GM19452 (cell line): ENCODE measurements around the gene GRN.

Experiments used
- ATAC-seq: cut with Tn5 transposase; IDR thresholded peaks from one replicate; pipeline ENCODE4 v1.9.1; 2021; ENCODE audit not compliant: unreplicated experiment

The GRN gene

DNA sequence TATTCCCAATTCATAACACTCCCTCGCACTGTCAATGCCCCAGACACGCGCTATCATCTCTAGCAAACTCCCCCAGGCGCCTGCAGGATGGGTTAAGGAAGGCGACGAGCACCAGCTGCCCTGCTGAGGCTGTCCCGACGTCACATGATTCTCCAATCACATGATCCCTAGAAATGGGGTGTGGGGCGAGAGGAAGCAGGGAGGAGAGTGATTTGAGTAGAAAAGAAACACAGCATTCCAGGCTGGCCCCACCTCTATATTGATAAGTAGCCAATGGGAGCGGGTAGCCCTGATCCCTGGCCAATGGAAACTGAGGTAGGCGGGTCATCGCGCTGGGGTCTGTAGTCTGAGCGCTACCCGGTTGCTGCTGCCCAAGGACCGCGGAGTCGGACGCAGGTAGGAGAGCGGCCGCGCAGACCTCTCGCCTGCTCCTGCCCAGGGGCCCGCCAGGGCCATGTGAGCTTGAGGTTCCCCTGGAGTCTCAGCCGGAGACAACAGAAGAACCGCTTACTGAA, at the start of gene GRN:
Gene GRN (plus strand): TSS at position 364 of the 515 bp plus-strand sequence. CDS start 3,863 bp downstream, outside the sequence.
- ATAC-seq = peak; percentile 41

DNA sequence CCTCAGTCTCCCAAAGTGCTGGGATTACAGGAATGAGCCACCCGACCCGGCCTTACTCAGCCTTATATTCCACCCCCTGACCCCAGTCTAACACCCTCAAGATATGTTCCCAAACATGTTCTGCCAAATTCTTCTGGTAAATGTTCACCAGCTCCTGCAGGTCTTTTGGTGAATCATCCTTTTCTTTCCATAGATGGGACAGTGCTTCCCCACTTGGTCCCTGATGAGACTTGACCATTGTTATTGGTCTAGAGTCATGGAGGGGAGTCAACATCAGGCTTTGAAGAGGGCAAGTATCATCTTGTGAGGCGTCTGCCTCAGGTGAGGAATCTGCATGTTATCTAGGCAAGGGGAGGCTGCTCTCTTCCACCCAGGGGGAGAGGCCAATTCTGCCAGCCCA, 47.1 kb upstream of the GRN start:
- ATAC-seq = no peak

GRCh38 chr17:44304651-44305050, 40.5 kb upstream of the GRN start:
- ATAC-seq = no peak

- ATAC-seq = no peak
Measured at GRCh38 chr17:44307387-44308186, 37.5 kb upstream of the GRN start.

DNA sequence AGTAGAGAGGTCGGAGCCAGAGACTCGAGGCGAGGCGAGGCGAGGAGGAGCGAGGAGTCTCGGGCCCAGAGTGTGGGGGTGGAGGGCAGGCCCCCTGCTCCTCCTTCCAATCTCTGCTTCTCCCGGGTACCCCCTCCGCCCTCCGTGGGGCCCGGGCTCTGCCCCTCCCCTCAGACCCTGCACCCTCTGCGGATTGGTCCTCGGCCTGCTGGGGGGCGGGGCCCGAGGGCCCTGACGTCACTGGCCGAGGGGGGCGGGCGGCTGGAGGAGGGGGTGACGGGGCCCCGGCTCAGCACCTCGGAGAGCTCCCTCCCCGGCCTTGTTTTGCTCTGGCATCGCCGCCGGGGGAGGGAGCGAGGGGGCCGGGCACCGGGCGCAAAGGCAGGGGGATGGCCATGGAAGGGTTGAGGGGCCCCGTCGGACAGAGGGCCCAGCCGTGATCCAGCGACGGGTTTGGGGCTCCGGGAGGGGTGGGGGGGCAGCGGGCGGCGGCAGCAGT, 36.7 kb upstream of the GRN start, which contains the start of gene RUNDC3A:
Gene RUNDC3A (plus strand): TSS at position 282 of the 499 bp plus-strand sequence. CDS start 232 bp downstream, outside the sequence.
- no peak for ATAC-seq

GRCh38 chr17:44308865-44309264, 36.2 kb upstream of the GRN start:
- ATAC-seq = no peak

GRCh38 chr17:44309472-44309871, 35.6 kb upstream of the GRN start:
- ATAC-seq = no peak

DNA sequence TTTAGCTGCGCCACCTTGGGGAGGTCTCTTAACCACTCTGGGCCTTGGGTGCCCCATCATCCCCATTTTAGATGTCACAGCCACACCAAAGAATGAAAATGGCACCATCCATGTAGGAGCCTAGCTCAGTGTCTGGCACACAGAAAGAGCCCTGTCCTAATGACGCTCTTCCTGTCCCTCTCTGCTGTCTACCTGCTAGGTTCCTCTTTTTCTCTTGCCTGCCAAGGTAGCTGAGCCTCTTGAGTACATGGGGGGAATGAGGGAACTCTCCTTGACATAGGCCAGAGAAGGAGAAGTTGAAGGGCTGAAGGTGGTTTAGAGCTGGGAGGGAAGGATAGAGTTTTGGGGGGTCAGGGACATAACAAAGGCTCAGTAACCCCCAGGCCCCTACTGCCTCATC, 34.9 kb upstream of the GRN start:
- no peak for ATAC-seq

DNA sequence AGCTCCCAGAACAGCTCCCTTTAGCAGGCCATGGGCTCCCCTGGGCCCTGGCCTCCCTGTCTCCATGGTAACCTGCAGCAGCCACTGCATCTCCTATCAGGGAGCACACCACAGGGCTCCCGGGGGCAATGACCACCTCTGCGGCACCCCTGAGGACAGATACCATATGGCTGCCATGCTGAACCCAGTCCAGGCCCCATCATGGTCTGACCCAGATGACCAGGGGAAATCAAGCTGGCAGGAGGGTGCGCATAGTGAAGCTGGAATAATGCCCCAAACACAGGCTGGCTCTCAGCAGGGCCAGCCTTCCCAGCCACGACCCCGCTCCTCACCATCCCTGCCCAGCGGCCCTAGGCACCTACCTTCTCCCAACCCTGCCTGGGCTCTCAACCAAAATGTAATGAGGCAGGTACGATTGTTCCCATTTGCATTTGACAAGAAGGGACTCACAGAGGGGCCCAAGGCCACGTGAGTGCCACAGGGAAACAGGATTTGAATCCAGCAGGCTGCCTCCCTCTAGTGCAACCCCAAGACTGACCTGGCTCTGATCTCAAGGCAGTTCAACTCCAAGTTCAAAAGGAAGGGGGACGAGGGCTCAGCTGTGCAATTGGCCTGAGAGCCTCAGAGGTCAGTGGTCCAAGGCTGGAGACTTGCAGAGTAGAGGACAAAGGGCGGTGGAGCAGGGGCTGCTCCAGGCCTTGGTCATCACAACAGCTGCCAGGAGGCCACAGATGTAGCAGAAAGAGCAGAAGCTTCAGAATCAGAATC, 34.3 kb upstream of the GRN start:
- ATAC-seq = no peak

- ATAC-seq = no peak
Measured at GRCh38 chr17:44311562-44312181, 33.4 kb upstream of the GRN start.

DNA sequence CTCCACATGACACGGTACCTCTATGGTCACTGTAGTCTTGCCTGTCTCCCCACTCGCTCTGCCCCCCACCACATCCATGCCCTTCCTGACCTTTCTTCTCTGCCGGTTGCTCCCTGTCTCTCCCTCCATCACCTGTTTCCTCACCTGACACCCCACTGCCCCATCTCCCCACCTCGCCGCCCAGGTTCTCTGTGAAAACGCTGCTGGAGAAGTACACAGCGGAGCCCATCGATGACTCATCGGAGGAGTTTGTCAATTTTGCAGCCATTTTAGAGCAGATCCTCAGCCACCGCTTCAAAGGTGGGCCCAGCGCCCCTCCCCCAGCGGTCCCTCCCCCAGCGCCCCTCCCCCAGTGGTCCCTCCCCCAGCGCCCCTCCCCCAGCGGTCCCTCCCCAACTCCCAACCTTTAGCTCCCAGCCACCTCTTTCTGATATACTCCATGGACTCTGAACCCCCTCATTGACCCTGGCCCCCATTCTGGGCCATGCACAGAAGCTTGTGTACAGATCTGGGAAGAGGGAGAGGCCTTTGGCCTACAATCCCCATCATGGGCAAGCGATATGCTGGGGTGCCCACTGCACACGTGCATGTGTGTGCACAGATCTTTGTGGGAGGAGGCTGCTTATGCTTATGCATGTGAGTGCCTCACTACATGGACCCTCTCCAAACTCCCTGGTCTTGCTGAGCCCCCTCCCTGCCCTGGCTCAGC, 32.6 kb upstream of the GRN start:
- ATAC-seq = no peak

GRCh38 chr17:44314031-44314430, 31.1 kb upstream of the GRN start:
- ATAC-seq = no peak

- ATAC-seq = no peak
Measured at GRCh38 chr17:44314524-44314868, 30.6 kb upstream of the GRN start.

GRCh38 chr17:44314869-44315661, 30.0 kb upstream of the GRN start:
- no peak for ATAC-seq

DNA sequence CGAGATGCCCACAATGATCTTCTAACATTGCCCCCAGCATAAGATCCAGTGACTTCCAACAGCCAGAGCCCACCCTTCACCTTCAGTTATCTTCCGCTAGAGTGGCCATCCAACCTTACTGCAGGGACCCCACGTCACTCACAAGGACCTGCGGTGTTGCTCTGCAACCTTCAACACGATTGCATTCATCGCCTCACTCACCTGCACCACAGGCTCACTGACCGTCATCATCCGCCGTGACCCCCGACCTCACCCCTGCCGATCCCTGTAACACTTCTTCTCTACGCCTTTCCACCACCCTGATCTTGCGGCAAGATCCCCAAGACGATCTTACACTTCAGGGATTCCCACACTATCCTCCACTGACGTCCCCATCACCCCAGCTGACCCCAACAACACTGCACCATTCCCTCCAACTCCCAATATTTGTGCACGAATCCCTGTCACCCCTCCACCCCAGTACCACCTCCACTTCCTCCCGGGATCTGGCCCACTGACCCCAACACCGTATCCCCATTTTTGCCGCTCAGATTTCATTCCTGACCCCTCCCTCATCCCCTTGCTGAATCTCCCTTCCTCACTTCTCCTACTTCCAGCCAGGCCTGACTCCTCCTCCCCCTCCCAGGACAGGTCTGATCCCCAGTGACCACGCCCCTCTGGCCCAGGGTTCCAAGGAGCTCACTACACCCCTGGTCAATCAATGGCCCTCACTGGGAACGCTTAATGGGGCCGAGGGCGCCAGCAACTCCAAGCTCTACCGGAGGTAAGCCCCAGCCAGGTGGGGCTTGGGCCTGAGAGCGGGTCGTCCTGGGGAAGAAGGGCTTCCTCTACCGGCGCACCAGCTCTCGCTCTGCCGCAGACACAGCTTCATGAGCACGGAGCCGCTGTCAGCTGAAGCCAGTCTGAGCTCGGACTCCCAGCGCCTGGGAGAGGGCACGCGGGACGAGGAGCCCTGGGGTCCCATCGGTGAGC, 29.1 kb upstream of the GRN start:
- no peak for ATAC-seq

GRCh38 chr17:44317545-44317944, 27.6 kb upstream of the GRN start:
- no peak for ATAC-seq

- ATAC-seq = no peak
Measured at GRCh38 chr17:44318077-44318892, 26.8 kb upstream of the GRN start.

GRCh38 chr17:44320066-44320465, 25.0 kb upstream of the GRN start:
- no peak for ATAC-seq
